Hepatocyte (in vitro differentiated cells): ENCODE results near the gene SCP2D1.

ENCODE experiments used
- CTCF ChIP-seq: fragments of 200-600 bp; sonication (generic); IDR thresholded peaks from 2 replicates; pipeline ENCODE4 v1.5.1; 2016; ENCODE audit warnings: antibody characterized with exemption, mild to moderate bottlenecking; ENCODE audit not compliant: poor library complexity
- EZH2 ChIP-seq: fragments of 200-600 bp; sonication (generic); IDR thresholded peaks from 2 replicates; pipeline ENCODE4 v1.6.1; 2016; ENCODE audit warnings: antibody characterized with exemption, mild to moderate bottlenecking, borderline replicate concordance
- EZH2phosphoT487 ChIP-seq: fragments of 200-600 bp; sonication (generic); IDR thresholded peaks from one replicate; pipeline ENCODE4 v1.6.1; 2018; ENCODE audit warnings: antibody characterized with exemption, mild to moderate bottlenecking, low read depth, moderate library complexity; ENCODE audit not compliant: unreplicated experiment, severe bottlenecking

- TF ChIP-seq CTCF, result no peak
- TF ChIP-seq EZH2, result no peak
- TF ChIP-seq EZH2phosphoT487, result no peak
These were observed 7.7 kb upstream of the SCP2D1 start for GRCh38 chr20:18805881-18806280.
